IPS-11a (cell line): ENCODE data around the gene MMP20.

Experiments
- H3K4me3 ChIP-seq: one replicate; pipeline ENCODE4 v1.5.1; 2013; ENCODE audit warnings: low read depth, low read length, control low read depth

MMP20 gene

GRCh38 chr11:102623998-102624397 lies 1.1 kb downstream of the MMP20 start:
- no peak overlapping the region for H3K4me3 ChIP-seq

DNA sequence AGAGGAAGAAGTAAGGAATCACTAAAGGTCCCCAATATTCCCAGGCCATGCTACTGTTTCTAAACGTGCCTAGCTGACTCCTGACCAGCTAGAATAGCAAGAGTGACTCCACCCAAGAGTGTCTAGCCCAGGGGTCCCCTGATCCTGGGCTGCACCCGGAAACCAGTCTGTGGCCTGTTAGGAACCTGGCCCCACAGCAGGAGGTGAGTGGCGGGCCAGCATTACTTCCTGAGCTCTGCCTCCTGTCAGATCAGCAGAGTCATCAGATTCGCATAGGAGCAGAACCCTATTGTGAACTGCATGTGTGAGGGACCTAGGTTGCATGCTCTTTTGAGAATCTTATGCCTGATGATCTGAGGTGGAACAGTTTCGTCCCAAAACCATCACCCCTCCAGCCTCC lies 2.0 kb downstream of the MMP20 start:
- no peak overlapping the region for H3K4me3 ChIP-seq

GRCh38 chr11:102622258-102622657 lies 2.9 kb downstream of the MMP20 start:
- H3K4me3 ChIP-seq: no peak overlapping the region

- H3K4me3 ChIP-seq: no peak overlapping the region
Measured at GRCh38 chr11:102620818-102621561, 4.1 kb downstream of the MMP20 start.

DNA sequence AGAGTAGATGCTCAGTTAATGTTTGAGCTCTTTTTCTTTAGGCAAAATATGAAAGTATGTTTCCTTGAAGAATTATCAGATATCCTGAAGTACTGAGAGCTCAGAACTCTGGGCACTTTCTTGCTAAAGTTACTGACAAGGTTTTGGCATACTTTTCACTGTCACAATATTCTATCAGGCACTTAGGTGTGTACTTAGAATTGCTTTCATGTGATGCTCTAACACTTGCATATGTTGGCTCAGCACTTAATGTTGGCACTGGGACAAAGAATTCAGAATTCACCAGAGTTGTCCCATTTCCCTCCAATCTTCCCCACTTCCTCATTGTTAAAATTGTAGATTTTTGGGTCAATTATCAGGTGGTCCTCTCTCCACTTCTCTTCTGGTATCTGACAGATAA lies 5.0 kb downstream of the MMP20 start:
- H3K4me3 ChIP-seq: no peak overlapping the region

DNA sequence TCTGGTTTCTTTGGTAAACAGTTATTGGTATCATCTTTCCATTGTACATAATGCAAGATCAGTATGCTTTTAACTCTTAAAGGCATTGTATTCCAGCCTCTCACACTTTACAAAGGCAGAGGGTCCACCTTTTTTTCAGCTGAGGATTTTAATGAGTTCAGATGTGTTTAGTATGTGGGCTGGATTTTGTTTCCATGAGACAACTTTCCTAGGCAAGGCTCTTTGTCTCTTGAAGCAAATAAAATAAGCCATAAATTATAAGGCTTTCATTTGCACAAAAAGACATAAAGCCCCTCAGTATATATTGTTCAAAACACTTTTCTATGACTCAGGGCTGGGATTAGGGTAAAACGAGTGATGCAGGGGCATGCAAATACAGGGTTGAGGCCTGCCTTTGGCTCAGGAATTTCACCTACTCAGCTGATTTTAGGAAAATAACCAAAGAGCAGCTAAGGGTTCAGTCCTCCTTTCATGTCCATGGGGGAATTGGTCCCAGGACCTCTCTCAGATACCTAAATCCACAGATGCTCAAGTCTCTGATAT lies 7.6 kb downstream of the MMP20 start:
- H3K4me3 ChIP-seq: no peak overlapping the region

GRCh38 chr11:102615894-102616432 lies 9.2 kb downstream of the MMP20 start:
- no peak overlapping the region for H3K4me3 ChIP-seq

DNA sequence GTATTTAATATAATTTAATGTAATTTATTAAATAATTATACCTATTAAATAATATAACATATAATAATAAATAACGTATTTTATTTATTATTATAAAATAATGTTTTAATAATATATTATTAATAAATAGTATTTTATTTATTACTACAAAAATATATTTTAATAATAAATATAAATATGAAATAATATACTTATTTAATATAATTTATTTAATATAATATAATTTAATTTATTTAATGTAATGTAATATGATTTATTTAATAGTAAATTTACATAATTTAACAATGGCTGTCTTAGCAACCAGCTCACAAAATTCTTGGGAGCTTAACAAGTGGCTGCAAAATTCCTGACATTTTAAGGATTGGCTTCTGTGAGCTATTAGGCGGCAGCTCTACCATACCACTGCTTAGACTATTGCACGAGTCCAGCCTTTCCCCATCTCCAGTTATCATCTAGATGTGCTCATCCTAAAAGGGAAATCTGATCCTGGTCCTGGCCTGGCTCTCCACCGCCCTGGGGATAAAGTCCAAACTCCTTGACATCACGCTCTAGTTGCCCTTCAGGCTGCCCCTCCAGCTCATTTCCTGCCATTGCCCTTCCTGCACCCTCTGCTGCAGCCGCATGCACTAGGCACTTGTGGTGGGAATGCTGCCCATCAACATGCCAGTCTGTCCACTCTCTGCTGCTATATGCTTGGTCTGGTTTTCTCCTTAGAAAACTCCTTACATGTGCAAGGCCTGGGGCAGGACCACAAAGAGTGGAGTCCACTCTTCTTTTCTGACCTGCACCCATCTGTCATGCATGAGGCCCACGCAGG lies 9.8 kb downstream of the MMP20 start:
- no peak overlapping the region for H3K4me3 ChIP-seq

GRCh38 chr11:102614485-102614884 lies 10.6 kb downstream of the MMP20 start:
- no peak overlapping the region for H3K4me3 ChIP-seq

DNA sequence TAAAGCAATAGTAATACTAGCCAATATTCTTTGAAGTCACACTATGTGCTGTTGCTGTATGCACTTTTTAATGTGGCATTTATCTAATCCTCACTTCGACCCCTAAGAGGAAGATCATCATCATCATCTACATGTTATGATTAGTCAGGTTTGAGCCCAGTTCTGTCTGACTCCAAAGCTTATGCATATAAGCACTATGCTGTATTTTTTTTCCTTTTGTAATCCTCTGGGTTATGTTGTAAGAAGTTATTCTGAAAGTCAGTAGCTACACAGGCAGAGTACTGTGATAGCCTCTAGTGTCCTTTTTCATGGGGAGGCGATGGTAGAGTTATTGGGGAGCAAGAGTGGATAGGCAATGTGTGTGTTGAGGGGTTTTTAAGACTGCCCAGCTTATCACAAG lies 11.1 kb downstream of the MMP20 start:
- no peak overlapping the region for H3K4me3 ChIP-seq

DNA sequence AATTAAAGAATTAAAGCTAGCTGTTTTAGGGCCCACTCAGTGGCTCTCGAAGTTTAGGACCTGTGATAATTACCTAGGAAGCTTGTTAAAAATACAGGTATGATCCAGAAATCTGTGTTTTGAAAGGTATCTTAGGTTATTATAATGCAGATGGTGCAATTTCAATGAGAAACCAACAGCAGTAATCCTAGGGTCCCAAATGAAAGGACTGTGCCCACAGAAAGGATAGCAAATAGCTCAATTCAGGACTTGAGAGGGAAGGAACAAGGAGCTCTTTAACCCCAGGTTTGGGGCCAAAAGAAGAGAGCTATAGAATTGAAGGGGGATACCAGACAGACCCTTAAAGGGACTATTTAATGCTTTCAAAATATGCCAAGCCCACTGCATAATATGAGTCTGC lies 11.7 kb downstream of the MMP20 start:
- H3K4me3 ChIP-seq: no peak overlapping the region

GRCh38 chr11:102611291-102611690 lies 13.8 kb downstream of the MMP20 start:
- no peak overlapping the region for H3K4me3 ChIP-seq

DNA sequence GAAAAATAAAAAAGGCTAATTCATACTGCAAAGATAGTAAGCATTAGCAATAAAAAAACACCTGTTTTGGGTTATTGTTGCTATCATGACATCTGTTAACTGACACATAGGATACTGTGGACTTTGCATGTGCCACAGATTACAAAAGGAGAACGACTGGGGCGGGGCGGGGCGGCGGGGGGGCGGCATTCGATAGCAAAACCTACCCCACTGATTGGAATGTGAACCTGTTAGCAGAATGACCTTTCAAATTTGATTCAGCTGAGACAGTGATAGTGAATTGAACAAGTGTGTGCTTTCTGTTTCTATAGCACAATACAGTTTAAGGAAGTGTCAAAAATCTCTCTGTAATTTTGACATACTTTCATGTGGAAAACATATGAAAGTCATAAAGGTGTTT lies 14.9 kb downstream of the MMP20 start:
- no peak overlapping the region for H3K4me3 ChIP-seq

GRCh38 chr11:102608699-102609098 lies 16.4 kb downstream of the MMP20 start:
- H3K4me3 ChIP-seq: no peak overlapping the region

DNA sequence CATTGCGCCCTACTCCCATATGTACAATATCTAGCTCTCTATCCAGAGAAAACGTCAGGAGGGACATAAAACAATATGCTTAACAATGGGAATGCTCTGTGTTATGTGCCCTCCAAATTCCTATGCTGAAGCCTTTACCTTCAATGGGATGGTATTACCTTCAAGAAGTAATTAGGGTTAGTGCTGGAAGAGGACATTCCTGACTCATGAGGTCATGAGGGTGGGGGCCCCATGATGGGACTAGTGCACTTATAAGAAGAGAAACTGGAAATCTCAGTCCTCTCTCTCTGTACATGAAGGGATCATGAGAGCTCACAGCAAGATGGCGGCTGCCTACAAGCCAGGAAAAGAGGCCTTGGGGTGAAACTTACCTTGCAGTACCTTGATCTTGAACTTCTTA lies 20.3 kb downstream of the MMP20 start:
- H3K4me3 ChIP-seq: no peak overlapping the region

DNA sequence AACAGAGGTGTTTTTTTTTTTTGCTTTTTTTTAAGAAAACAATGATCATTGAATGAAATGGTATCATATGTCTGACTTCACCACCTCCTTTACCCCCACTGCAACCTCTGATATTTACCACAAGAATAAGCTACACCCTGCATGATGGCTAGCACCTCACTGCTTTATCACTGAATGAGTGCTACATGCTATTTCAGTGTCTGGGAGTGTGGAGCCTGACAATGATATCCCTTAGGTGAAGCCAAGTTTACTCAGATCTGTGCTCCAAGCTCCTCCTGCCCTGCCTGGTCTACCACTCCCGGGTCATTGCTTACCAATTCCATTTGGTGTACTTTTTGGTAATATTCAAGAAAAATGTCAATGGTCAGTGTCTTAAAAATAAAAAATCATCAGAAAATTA lies 21.1 kb downstream of the MMP20 start:
- H3K4me3 ChIP-seq: no peak overlapping the region

DNA sequence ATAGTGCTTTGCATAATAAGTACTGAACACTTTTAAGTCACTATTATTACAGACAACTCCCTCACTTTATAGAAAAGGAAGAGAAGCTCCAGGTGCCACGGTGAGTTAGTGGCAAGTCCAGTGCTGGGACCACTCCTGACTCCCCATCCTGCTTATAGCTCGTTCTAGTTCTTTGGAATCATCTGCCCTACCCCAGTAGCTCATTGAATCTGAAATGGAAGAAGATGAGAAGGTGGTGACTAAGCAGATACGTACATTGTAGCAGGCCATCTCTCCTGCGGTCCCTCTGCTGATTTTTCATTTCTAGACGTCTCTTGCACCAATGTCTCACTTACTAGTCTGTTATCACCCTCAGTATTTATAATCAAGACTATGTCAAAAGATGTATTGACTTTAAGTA lies 21.6 kb downstream of the MMP20 start:
- H3K4me3 ChIP-seq: no peak overlapping the region

GRCh38 chr11:102603091-102603490 lies 22.0 kb downstream of the MMP20 start:
- H3K4me3 ChIP-seq: no peak overlapping the region

GRCh38 chr11:102600666-102601065 lies 24.5 kb downstream of the MMP20 start:
- H3K4me3 ChIP-seq: no peak overlapping the region

GRCh38 chr11:102599642-102600261 lies 25.4 kb downstream of the MMP20 start:
- no peak overlapping the region for H3K4me3 ChIP-seq

DNA sequence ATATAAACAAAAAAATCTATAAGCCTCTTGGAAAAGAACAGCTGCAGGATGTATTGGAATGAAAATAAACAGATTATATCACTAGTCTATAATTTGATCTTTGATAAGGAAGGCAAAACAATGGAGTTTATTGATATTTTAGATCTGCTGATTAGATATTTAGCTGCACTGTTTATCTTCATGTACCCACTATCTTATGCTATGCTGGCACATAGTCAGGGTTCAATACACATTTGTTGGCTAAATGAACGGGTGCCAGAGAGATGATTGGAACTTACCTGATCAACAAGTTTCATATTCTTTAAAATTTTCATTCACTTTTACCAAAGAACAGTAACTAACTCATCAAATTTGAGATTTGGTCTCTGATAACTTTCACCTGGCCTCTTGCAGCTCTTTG lies 26.9 kb downstream of the MMP20 start:
- no peak overlapping the region for H3K4me3 ChIP-seq
